Posterior cingulate gyrus (tissue), 11 donors: ENCODE results near the gene UGT2A1.
A peak's percentile ranks its signal among the peaks of the same experiment; 100 is the strongest.
"Not testable (repeated sequence)": the region's sequence is repeated elsewhere in the genome, so short reads cannot be mapped to it uniquely, and the experiment has no call there.

Experiments used
- DNase-seq, 10 donors: peaks; one replicate each; pipeline versions ENCODE4 v3.0.0 to v3.0.0-alpha.2; 2020 to 2021; ENCODE audit warnings: mixed read lengths in 3 of 10
- intact Hi-C: fragments of 100-400 bp; cut with DNase I; formaldehyde crosslinking; loops from one replicate; pipeline ENCODE4 v1.15.1; 2023

UGT2A1 gene

DNA sequence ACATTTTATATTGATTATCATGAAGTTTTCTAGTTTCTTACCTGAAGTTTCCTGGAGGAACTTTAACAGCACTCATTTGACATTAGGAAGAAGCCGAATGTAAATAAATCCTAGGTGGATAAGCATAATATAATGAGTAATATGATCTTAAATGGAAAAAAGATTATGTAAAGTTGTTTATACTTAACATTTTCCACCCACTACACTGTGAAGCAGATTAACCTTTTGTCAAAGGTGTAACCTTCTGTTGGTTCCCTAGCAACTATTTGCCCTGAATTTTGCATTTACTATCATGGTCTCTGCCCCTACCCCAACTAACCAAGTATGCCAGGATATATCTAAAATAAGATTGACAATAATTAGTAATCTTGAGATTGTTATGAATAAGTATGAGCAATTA is at the start of gene UGT2A1:
Gene UGT2A1 (minus strand): TSS at position 101 of the 400 bp plus-strand sequence. CDS start 5,603 bp downstream, outside the sequence.
- intact Hi-C loops, result no loop called here
- no peak for DNase-seq

DNA sequence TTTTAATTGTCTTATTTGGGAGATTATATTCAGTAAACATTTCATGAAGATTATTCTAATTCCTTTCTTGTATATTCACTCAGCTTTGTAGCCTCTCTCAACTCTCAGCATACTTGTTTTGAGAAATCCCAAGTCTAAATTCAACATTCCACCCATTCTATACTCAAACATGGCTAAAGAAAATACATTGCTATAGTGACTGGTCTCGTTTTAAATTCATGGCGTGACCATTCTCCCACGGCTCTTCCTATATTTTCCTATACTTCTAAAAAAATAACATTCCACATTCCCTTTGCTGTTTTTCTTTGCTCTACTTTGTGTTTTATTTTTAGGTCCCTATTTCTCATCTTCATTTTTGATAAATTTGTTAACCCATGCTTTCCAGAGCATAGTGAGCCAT is 49.2 kb upstream of the UGT2A1 start:
- intact Hi-C loops, result no loop called here
- DNase-seq, result no peak

DNA sequence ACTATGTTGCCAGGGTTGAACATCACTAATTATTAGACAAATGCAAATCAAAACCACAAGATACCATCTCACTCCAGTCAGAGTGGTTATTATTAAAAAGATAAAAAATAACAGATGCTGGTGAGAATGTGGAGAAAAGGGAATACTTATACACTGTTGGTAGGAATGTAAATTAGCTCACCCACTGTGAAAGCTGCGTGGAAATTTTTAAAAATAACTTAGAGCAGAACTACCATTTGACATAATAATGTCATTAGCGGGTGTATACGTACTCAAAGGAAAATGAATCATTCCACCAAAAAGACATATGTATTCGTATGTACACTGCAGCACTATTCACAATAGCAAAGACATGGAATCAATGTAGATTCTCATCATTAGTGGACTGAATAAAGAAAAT is 48.6 kb upstream of the UGT2A1 start:
- DNase-seq, result no peak
- intact Hi-C loops, result no loop called here

DNA sequence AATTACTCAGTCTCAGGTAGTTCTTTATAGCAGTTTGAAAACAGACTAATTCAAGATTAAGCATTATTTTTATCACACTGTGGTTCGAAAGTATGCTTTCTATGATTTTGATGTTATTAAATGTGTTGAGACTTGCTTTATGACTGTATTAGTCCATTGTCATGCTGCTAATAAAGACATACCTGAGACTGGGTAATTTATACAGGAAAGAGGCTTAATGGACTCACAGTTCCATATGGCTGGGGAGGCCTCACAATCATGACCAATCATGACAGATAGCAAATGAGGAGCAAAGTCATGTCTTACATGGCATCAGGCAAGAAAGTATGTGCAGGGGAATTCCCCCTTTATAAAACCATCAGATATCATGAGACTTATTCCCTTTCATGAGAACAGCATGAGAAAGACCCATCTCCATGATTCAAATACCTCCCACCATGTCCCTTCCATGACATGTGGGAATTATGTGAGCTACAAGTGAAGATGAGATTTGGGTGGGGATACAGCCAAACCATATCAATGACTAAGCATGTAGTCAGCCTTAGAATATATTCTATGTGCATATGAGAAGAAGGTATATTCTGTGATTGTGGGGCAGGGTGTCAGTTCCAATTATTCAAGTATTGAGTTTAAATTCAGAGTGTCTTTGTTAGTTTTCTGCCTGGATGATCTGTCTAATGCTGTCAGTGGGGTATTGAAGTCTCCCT is 44.6 kb upstream of the UGT2A1 start:
- intact Hi-C loops, result no loop called here
- no peak for DNase-seq

DNA sequence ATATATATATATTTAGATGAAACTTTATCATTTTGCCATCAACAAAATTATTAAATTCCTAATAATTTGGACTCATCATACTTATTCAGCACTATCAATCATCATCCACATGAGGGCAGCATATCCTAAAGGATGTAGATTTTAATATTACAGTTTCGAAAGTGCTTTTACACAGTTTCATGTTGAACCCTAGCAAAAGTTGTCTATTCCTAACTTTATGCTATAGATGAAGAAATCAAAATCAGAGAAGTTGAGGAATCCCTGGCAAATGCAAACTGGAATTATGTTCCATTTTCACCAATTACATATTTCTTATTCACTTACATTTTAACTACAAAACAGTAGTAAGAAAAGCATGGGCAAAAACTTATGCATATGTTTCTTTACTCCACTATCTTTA is 36.6 kb upstream of the UGT2A1 start:
- DNase-seq, result no peak
- intact Hi-C loops, result loop anchor here (1.0 to 2.0 kb wide), 3 partner anchors 192 to 870 kb away; no protein-coding TSS in a partner anchor

DNA sequence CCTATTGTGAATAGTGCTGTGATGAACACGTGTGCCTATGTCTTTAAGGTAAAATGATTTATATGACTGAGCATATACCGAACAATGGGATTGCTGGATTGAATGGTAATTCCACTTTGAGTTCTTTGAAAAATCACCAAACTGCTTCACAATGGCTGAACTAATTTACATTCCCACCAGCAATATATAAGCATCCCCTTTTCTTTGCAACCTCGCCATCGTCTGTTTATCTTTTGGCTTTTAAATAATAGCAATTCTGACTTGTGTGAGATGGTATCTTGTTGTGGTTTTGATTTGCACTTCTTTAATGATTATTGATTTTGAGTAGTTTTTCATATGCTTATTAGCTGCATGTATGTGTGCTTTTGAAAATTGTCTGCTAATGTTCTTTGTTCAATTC is 31.8 kb upstream of the UGT2A1 start:
- intact Hi-C loops, result no loop called here
- DNase-seq, result no peak

DNA sequence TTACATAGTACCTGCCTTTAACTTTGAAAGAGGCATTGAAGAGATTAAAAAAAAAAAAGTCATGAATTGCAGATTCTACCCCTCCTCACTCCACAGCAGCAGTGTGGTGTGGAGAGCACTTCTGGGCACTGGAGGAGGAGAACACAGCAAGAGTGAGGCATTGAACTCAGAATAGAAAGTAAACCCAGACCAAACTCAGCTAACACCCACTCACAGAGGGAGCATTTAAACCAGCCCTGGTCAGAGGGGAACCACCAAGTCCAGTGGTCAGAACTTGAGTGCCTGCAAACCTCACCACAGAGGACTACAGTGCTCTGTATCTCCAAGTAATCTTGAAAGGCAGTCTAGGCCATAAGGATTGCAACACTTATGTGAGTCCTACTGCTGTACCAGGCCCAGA is 15.6 kb upstream of the UGT2A1 start:
- no peak for DNase-seq
- intact Hi-C loops, result no loop called here

DNA sequence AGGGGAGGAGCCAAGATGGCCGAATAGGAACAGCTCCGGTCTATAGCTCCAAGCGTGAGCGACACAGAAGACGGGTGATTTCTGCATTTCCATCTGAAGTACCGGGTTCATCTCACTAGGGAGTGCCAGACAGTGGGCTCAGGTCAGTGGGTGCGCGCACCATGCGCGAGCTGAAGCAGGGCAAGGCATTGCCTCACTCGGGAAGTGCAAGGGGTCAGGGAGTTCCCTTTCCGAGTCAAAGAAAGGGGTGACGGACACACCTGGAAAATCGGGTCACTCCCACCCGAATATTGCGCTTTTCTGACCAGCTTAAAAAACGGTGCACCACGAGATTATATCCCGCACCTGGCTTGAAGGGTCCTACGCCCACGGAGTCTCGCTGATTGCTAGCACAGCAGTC is 11.0 kb upstream of the UGT2A1 start:
- peak in 1 of 10 donors; percentile 22 for DNase-seq
- intact Hi-C loops, result not testable (repeated sequence)

DNA sequence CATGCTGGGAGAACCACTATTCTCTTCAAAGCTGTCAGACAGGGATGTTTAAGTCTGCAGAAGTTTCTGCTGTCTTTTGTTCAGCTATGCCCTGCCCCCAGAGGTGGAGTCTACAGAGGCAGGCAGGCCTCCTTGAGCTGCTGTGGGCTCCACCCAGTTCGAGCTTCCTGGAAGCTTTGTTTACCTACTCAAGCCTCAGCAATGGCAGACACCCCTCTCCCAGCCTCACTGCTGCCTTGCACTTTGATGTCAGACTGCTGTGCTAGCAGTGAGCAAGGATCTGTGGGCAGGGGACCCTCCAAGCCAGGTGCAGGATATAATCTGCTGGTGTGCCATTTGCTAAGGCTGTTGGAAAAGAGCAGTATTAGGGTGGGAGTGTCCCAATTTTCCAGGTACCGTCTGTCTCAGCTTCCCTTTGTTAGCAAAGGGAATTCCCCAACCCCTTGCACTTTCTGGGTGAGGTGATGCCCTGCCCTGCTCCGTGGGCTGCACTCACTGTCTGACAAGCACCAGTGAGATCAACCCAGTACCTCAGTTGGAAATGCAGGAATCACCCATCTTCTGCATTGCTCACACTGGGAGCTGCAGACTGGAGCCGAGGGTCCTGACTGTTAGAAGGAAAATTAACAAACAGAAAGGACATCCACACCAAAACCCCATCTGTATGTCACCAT is 8.2 kb upstream of the UGT2A1 start:
- DNase-seq, result peak in 1 of 10 donors; percentile 39
- intact Hi-C loops, result not testable (repeated sequence)

DNA sequence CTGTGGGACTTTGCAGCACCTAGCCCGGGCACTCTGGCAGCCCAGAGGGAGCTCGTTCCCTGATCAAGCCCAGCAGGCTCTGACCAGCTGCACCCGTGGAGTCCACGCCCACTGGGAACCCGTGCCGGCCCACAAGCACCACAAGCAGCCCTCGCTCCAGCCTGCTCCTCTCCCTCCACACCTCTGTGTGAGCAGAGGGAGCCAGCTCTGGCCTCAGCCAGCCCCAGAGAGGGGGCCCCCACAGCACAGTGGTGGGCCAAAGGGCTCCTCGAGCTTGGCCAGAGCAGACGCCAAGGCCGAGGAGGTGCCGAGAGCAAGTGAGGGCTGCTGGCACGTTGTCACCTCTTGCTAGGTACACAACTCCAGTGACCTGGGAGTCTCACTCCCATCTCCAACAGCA is 5.1 kb upstream of the UGT2A1 start:
- DNase-seq, result peak in 3 of 10 donors; percentile 61 to 76 (median 74)
- intact Hi-C loops, result no loop called here

DNA sequence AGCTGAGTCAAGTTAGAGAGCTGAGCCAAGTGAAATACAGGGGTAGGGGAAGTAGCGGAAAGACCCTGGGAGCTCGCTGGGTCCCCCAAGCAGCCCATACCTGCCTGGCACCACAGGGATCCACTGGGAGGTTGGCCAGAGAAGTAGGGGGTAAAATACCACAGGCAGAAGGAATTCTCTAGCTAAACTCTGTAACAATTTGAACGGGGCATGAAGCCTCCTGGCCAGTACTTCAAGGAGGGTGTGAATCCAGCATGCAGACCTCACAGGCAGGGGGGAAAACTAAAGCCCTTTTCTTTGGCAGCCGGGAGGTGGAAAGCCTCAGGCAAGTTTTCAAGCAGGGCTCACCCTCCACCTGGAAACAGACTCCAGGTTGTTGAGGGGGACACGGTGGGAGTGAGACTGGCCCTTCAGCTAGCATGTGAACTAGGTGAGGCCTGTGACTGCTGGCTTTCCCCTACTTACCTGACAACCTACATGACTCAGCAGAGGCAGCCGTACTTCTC is 3.7 kb upstream of the UGT2A1 start:
- DNase-seq, result peak in 1 of 10 donors; percentile 27

DNA sequence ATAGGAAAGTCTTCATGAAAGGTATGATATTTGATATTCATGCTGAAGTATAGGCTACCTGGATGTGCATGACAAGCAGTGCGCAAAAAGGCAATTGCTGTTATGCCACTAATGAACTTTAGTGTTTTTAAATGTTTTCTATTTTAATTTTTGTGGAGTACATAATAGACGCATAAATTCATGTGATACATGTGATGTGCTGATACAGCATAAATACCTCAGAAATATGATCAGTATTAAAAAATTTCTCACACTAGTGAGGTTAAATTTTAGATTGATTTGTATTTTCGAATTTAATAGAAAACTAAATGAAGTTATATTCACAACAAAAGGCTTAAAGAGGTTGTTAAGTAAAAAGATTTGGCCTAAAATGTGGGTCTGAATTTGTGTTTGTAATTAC is 2.2 kb downstream of the UGT2A1 start:
- DNase-seq, result no peak
- intact Hi-C loops, result no loop called here

More for the DNA sequence above, 3.7 kb upstream of the UGT2A1 start:
- intact Hi-C loops, result no loop called here

DNA sequence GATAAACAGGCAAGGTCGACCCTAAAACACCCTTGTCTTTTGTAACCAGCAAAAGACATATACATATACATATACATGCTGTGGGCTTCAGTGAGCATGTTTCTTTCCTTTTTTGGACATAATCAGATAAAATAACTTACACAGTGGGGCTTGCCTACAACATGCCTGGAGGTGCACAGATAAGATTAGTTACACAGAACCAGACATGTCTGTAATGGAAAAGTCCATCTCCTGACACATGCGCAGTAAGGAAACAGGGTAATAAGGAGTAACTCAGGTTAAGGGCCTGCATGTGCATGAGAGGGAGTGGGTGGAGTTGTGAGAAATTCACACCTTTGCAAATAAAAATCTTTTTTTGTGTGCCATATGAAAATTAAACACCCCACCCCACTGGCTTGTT is 3.4 kb downstream of the UGT2A1 start:
- no peak for DNase-seq
- intact Hi-C loops, result no loop called here

DNA sequence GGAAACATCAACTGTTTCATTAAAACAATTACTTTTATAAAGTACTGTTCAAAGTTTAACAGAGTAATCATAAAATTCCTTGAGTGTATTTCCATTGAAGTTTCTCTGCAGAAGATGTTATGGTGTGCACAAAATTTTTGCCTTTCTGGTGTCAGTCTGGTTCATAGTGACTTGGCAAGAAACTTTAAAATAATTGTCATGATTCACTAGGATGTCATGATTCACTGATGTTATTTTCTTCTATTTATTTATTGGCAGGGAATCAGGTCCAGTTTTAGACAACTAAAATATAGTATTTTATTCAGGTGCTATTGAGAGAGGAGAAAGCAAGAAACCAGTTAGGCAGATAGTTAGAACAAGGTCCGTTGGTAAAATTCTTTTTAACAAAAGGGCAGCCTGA is 3.8 kb downstream of the UGT2A1 start:
- intact Hi-C loops, result no loop called here
- DNase-seq, result no peak

DNA sequence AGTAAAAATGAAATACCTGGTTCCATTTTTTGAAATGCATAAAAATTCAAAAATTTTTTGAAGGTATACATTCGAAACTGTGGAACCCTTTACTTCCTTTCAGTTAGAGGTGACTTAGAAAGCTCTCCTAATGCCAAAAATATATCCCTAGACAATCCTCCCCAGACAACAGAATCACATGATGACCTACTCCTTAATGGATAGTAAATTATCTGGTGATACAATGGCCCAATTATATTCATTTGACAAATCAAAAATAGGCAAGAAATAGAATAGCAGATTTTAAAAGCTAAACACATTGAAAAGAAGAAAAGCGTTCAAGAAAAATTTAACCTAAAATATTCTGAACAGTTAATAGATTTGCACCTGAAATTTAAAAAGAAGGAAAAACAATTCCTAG is 10.1 kb downstream of the UGT2A1 start:
- intact Hi-C loops, result no loop called here

DNA sequence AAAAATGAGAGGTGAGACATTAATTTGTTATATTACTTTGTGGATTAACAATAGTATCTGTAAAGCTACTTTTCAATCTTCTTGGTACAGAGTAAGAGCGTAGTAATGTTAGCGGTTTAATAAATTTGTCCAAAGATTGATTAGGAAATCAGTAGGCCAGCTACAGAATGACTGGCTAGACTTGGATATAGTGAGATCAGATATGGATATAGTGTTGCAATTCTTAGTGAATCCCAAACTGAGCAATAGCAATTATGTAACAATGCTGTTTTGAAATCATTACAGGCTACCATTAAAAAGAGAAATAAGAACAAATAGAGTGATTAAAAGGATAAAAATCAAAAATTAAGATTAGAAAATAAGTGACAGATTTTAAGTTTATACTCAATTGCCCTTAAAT is 12.8 kb downstream of the UGT2A1 start:
- DNase-seq, result no peak
- intact Hi-C loops, result no loop called here

More for the DNA sequence above, 10.1 kb downstream of the UGT2A1 start:
- no peak for DNase-seq

DNA sequence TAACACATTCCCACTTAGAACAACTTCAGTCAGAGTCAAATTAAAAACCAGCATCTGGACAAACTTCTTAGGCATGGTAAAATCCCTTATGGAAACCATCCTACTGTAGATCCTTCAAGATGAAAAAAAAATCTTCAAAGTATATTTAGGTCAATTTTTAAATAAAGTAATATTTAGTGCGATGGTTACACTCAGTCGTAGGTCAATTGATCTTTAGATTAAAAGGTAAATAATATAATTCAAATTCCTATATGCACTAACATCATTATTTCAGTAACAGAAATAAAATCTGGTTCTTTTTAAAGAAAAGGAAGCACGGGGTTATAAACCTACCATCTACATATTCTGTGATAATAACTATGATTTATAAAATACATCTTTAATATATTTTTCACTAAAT is 13.5 kb downstream of the UGT2A1 start, which contains the start of gene UGT2A2:
Gene UGT2A2 (minus strand): TSS at position 101 of the 400 bp plus-strand sequence. CDS start 2 bp downstream, at position 99.
- intact Hi-C loops, result no loop called here
- DNase-seq, result no peak

DNA sequence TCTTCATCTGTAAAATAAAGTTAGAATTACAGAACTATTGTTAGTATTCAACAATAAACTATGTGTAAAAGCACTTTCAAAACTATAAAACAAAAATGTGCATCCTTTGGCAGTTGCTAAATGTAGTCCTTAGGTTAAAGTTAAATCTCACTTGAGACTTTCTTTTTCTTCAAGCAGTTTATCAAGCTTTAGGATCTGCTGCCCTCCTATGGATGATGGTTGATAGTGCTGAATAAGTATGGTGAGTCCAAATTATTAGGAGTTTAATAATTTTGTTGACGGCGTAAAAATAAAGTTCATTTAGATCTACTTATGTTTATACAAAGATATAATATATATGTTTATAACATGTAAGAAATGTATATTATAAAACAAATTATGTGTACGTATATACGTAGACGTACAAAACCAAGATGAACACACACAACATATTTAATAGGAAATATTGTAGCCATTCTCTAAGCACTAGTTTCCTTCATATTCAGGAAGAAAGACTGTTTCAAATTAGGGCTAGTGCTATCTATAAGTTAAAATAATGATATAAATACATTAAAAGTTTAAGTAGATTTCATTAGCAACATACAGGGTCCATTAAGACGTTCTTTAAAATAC is 35.9 kb downstream of the UGT2A1 start:
- intact Hi-C loops, result loop anchor here (1.0 kb wide), 1 partner anchor 299 kb away; no protein-coding TSS in a partner anchor
- no peak for DNase-seq

DNA sequence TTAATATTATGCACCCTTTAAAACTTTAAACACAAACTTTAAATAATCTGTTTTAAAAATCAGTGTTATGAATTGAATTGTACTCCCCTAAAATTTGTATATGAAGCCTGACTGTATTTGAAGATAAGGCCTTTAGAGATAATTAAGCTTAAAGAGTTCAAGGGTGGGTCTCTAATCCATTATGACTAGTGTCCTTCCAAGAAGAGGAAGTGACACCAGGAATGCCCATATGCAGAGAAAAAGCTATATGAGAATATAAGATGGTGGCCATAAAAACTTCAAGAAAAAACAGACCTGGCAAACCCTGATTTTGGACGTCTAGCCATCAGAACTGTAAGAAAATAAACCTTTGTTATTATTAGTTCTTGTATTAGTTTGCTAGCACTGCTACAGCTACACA is 42.6 kb downstream of the UGT2A1 start:
- DNase-seq, result no peak
- intact Hi-C loops, result no loop called here

DNA sequence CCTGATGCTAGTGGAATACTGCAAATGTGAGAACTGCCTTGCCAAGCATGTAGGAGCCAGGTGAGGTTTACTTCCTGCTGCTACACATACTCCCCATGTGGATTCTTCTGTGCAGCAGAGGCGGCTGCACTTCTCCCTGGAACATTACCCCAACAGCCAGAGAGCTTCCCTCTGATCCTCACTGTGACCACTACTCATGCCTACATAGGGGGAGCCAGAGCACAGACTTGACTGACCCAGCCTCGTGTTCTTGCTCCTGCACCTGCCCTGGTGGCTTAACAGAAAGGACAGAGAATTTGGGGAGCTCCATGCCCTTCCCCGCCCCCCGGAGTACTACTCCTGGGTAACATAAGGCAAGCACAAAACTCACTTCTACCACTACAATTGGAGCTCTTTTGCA is 52.0 kb downstream of the UGT2A1 start:
- DNase-seq, result no peak
- intact Hi-C loops, result no loop called here

DNA sequence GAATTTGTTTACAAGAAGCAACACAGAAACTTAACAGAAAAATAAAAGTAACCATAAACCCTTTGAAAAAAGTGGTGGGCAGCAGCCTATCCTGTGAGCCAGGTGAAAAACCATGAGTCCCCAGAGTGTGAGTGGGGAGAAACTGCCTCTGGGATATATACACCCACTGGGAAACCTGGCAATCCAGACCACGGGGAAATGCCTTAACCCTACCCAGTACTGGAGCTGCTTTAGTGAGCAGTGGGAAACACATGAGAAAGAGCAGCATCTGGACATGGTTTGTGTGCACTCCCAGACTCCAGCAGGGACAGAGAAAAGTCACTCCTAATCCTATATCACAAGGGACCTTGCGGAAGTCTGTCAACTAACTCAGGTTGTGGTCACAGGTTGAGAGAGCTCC is 53.0 kb downstream of the UGT2A1 start:
- intact Hi-C loops, result no loop called here

More for the DNA sequence above, 53.0 kb downstream of the UGT2A1 start:
- DNase-seq, result no peak
